Right atrium auricular region (tissue), 2 donors: ENCODE measurements around the gene VN1R5. TPM values are rescaled to one million over a fixed set of nuclear protein-coding genes. Genes with fewer than 3 reads are reported as not detected.

ENCODE experiments used
- DNase-seq: peaks from one replicate; pipeline ENCODE4 v3.0.0-alpha.2; 2019; ENCODE audit warnings: low spot score
- H3K27ac ChIP-seq, 2 donors: fragments of 200-600 bp; sonication (generic); 1 replicate in 1 of 2; 2 replicates in 1 of 2; pipeline ENCODE4 v1.5.1; 2016 to 2019
- H3K27me3 ChIP-seq, 2 donors: fragments of 200-600 bp; sonication (generic); one replicate each; pipeline versions ENCODE4 v1.5.1 to v1.6.0; 2017 to 2019
- H3K36me3 ChIP-seq: fragments of 200-600 bp; sonication (generic); one replicate; pipeline ENCODE4 v1.5.1; 2016
- H3K4me1 ChIP-seq, 2 donors: fragments of 200-600 bp; sonication (generic); one replicate each; pipeline versions ENCODE4 v1.5.1 to v1.6.0; 2017 to 2019
- H3K4me3 ChIP-seq, 2 donors: fragments of 200-600 bp; sonication (generic); 1 replicate in 1 of 2; 2 replicates in 1 of 2; pipeline ENCODE4 v1.5.1; 2017 to 2019; ENCODE audit warnings: mild to moderate bottlenecking in 1 of 2, moderate library complexity in 1 of 2
- H3K9me3 ChIP-seq, 2 donors: fragments of 200-600 bp; sonication (generic); one replicate each; pipeline ENCODE4 v1.5.1; 2019
- CTCF ChIP-seq, 2 donors: fragments of 200-600 bp; sonication (generic); IDR thresholded peaks; one replicate each; pipeline ENCODE4 v1.5.1; 2019; ENCODE audit warnings: antibody characterized with exemption in 2 of 2
- total RNA-seq, 2 donors: library from RNA; depleted of rRNA; stranded (reverse); fragments of >200 nt; gene quantifications; one replicate each; pipeline ENCODE4 v1.1.0, GENCODE V29; 2016

VN1R5 gene
- total RNA-seq, 2 donors from 2014 or later = not detected

DNA sequence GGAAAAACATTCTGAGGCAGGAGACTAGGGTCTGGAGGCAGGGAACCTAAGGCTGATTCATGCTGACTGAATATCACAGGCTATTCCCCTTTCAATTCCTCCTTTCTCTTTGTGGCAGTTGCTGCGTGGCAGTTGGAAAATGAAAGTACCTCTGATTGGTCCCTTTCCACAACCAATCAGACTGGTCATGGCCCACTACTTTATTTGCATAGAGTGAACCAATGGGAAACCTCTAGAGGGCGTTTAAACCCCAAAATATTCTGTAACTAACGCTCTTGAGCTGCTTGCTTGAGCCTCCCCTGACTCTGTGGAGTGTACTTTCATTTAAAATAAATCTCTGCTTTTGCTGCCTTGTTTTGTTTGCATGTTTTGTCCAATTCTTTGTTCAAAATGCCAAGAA is 27.7 kb upstream of the VN1R5 start:
- Histone ChIP-seq H3K27ac (no peak overlapping the region), H3K4me1 (no peaks in the 10 kb centered on the region), H3K27me3 (no peaks in the 10 kb centered on the region), H3K9me3 (peaks cover 4 to 32% of the 10 kb centered on the region in 2 donors), H3K4me3 (no peak overlapping the region), H3K36me3 (no peaks in the 10 kb centered on the region)
- no peak for TF ChIP-seq CTCF (IDR thresholded peaks at IDR 0.05)
- no peak for DNase-seq

- Histone ChIP-seq H3K27me3 (no peaks in the 10 kb centered on the region), H3K36me3 (no peaks in the 10 kb centered on the region), H3K9me3 (peaks cover 0 to 10% of the 10 kb centered on the region in 2 donors), H3K4me3 (no peak overlapping the region), H3K4me1 (no peaks in the 10 kb centered on the region), H3K27ac (no peak overlapping the region)
- TF ChIP-seq CTCF (IDR thresholded peaks at IDR 0.05) = no peak
- no peak for DNase-seq
Measured at GRCh38 chr1:247241691-247242090, 14.2 kb upstream of the VN1R5 start.

DNA sequence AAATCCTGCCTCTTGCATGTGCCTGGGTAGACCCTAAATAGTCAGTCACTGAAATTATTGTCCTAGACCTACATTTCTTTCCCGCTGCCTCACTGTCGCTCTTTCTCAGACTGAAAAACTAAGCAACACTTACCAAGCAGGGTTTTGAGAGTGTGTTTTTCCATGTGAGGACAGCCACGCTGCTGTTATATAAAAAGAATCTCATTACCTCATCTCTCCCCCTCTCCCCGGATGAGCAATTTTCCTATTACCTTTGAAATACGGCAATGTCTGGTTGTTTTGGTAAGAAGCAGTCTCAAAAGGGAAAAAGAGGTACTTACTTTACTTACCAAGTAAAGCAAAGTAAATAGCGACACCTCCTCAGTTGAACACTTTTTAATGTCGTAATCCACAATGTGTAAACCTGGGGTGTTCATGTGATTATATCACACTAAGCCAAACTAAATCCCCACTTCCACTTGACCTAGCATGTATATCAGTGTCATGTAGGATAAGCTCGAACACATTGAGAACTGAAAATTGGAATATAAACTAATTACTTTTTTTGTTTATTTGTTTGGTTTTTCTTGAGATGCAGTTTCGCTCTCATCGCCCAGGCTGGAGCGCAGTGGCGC is 12.2 kb upstream of the VN1R5 start:
- H3K4me1 ChIP-seq = no peaks in the 10 kb centered on the region
- TF ChIP-seq CTCF (IDR thresholded peaks at IDR 0.05) = no peak
- no peaks in the 10 kb centered on the region for H3K27me3 ChIP-seq
- H3K4me3 ChIP-seq = no peak overlapping the region
- no peaks in the 10 kb centered on the region for H3K36me3 ChIP-seq
- H3K27ac ChIP-seq = no peak overlapping the region
- H3K9me3 ChIP-seq = peaks cover 0 to 21% of the 10 kb centered on the region in 2 donors
- no peak for DNase-seq

DNA sequence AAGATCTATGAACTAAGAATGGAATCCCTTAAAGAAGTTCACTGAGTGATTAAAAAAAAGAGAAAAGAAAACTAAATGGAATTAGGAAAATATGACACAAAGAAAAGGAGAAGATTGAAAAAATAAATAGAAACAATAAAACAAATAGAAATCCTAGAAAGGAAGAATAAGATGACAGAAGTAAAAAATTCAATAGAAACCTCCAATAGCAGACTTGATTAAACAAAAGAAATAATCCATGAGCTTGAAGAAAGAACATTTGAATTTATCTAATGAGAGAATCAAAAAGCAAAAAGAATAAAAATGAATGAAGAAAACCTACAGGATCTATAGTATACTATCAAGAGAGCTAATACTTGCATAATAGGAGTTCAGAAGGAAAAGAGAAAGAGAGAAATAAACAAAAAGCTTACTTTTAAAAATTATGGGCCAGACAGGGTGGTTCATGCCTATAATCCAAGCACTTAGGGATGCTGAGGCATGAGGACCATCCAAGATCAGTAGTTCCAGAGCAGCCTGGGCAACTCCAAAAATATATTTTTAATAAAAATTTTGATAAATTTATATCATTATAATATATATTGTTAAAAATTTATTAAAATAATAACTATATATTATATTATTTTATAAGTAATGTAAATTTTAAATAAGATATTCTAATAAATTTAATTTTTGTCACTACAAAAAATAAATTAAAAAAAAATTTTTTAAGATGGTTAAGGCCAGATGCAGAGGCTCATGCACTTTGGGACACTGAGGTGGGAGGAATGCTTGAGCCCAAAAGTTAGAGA is 9.4 kb upstream of the VN1R5 start:
- Histone ChIP-seq H3K27me3 (no peaks in the 10 kb centered on the region), H3K4me3 (no peak overlapping the region)
- no peak for TF ChIP-seq CTCF (IDR thresholded peaks at IDR 0.05)

GRCh38 chr1:247247568-247247967 is 8.3 kb upstream of the VN1R5 start:
- Histone ChIP-seq H3K4me3 (no peak overlapping the region), H3K9me3 (peaks cover 0 to 21% of the 10 kb centered on the region in 2 donors), H3K27me3 (no peaks in the 10 kb centered on the region), H3K36me3 (no peaks in the 10 kb centered on the region), H3K27ac (no peak overlapping the region), H3K4me1 (no peaks in the 10 kb centered on the region)
- TF ChIP-seq CTCF (IDR thresholded peaks at IDR 0.05) = no peak
- DNase-seq = no peak

More for the DNA sequence above, 9.4 kb upstream of the VN1R5 start:
- DNase-seq = no peak
- Histone ChIP-seq H3K27ac (no peak overlapping the region), H3K9me3 (peaks cover 0 to 21% of the 10 kb centered on the region in 2 donors), H3K4me1 (no peaks in the 10 kb centered on the region), H3K36me3 (no peaks in the 10 kb centered on the region)
